HS-5 (cell line): ENCODE results near the gene UBE3B.
A peak's percentile ranks its signal among the peaks of the same experiment; 100 is the strongest.

Experiments
- DNase-seq: peaks from one replicate; pipeline ENCODE4 v3.0.0-alpha.2; 2012; ENCODE audit warnings: low read depth

UBE3B gene

GRCh38 chr12:109497675-109498074 is 20.2 kb downstream of the UBE3B start:
- DNase-seq, result no peak

GRCh38 chr12:109500406-109501185 is 23.2 kb downstream of the UBE3B start:
- no peak for DNase-seq

GRCh38 chr12:109501299-109501698 is 23.9 kb downstream of the UBE3B start:
- DNase-seq, result no peak

GRCh38 chr12:109502332-109502731 is 24.9 kb downstream of the UBE3B start:
- no peak for DNase-seq

- no peak for DNase-seq
These were observed 26.2 kb downstream of the UBE3B start for GRCh38 chr12:109503611-109504010.

- DNase-seq, result no peak
These were observed 26.6 kb downstream of the UBE3B start for GRCh38 chr12:109504068-109504467.

- no peak for DNase-seq
These were observed 32.8 kb downstream of the UBE3B start for GRCh38 chr12:109510196-109510595.

- DNase-seq, result no peak
These were observed 35.2 kb downstream of the UBE3B start for GRCh38 chr12:109512608-109513007.

GRCh38 chr12:109513051-109513450 is 35.6 kb downstream of the UBE3B start:
- no peak for DNase-seq

GRCh38 chr12:109513977-109514376 is 36.5 kb downstream of the UBE3B start:
- no peak for DNase-seq

- no peak for DNase-seq
These were observed 40.2 kb downstream of the UBE3B start for GRCh38 chr12:109517619-109518018.

- peak; percentile 49 for DNase-seq
These were observed 41.6 kb downstream of the UBE3B start for GRCh38 chr12:109518820-109519665.

- no peak for DNase-seq
These were observed 42.4 kb downstream of the UBE3B start for GRCh38 chr12:109519787-109520186.

- DNase-seq, result no peak
These were observed 44.4 kb downstream of the UBE3B start for GRCh38 chr12:109521831-109522230.

- DNase-seq, result no peak
These were observed 45.6 kb downstream of the UBE3B start for GRCh38 chr12:109523071-109523470.

- no peak for DNase-seq
These were observed 46.1 kb downstream of the UBE3B start for GRCh38 chr12:109523504-109523903.

GRCh38 chr12:109524466-109525278 is 47.2 kb downstream of the UBE3B start:
- DNase-seq, result no peak

- no peak for DNase-seq
These were observed 47.8 kb downstream of the UBE3B start for GRCh38 chr12:109525279-109525585.

GRCh38 chr12:109527489-109528123 is 50.2 kb downstream of the UBE3B start:
- DNase-seq, result no peak

- DNase-seq, result no peak
These were observed 52.5 kb downstream of the UBE3B start for GRCh38 chr12:109529691-109530640.

GRCh38 chr12:109531411-109531810 is 54.0 kb downstream of the UBE3B start:
- DNase-seq, result no peak
